Activated CD4-positive, alpha-beta T cell treated with anti-CD3 and anti-CD28 coated beads, Interleukin-2, amount 10 ng/mL, durations not matched to agents 7 days and 5 days (primary cell): ENCODE measurements around the gene CCL13. TPM values are rescaled to one million over a fixed set of nuclear protein-coding genes. Genes with fewer than 3 reads are reported as not detected.

Experiments used
- total RNA-seq, 2 experiments: library from RNA; stranded (reverse); gene quantifications; one replicate each; pipeline ENCODE4 v1.2.3, GENCODE V29; 2021

The CCL13 gene
- total RNA-seq, 2 experiments from 2014 or later = not detected

Other genes starting within 250 kb of the CCL13 start
- gene CCL2, start 101.2 kb upstream of the CCL13 start, total RNA-seq = not detected
- not detected for gene CCL7, start 86.3 kb upstream of the CCL13 start, total RNA-seq
- not detected for gene CCL11, start 70.7 kb upstream of the CCL13 start, total RNA-seq
- gene CCL8, start 37.0 kb upstream of the CCL13 start, total RNA-seq = not detected
- under 1 TPM; 0.87 TPM for gene CCL1, start 6.8 kb downstream of the CCL13 start, total RNA-seq
- gene TMEM132E, start 223.1 kb downstream of the CCL13 start, total RNA-seq = not detected